Raji (cell line): ENCODE data around the gene SERPINA6.

Experiments
- POLR2A ChIP-seq: IDR thresholded peaks from 2 replicates; pipeline ENCODE4 v1.6.1; 2011; ENCODE audit warnings: low read depth, low read length, control low read depth; ENCODE audit not compliant: insufficient read depth

The SERPINA6 gene, protein sequence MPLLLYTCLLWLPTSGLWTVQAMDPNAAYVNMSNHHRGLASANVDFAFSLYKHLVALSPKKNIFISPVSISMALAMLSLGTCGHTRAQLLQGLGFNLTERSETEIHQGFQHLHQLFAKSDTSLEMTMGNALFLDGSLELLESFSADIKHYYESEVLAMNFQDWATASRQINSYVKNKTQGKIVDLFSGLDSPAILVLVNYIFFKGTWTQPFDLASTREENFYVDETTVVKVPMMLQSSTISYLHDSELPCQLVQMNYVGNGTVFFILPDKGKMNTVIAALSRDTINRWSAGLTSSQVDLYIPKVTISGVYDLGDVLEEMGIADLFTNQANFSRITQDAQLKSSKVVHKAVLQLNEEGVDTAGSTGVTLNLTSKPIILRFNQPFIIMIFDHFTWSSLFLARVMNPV

DNA sequence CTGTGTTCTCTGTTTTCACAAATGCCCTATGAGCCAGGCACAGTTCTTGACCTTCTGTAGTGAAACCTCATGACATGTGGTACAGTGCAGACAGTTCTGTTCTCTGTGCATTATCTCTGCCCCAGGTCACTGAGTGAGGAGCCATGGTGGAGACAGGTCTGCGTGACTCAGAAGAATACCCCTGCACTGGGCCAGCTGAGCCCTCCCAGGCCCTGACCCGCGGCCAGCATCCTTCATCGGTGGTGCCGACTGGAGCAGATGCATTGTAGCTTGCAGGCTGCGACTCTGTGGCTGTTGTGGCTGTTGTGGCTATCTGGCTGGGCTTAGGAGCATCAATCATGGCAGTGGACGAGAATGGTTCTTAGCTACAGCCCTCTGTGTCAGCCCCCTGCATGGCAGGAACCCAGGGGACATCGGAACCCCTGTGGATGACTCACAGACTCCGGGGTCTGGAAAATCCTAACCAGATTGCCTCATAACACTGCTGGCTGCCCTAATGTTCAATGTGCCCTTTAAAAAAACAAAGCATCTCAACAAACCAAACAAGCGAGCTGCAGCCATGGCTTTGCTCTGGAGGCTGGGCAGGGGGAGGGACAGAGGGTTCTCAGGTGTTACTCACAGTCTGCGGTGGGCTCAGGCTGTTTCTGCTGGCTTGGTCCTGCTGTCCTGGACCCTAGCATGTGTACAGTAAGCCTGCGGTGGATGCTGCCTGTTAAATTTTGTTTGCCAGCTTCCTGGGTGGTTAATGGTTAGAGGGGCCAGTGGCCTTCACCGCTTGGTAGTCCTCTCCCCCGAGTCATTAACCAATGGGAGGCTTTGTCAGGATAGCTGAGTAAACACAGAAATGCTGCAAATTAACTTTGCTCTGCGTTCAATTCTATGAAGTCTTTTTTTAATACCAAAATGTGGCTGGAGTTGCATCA lies at the start of gene SERPINA6:
SERPINA6 (minus strand) TSS at position 689 of the 923 bp plus-strand sequence. CDS start 8,688 bp downstream, outside the sequence.
- TF ChIP-seq POLR2A = no peak

DNA sequence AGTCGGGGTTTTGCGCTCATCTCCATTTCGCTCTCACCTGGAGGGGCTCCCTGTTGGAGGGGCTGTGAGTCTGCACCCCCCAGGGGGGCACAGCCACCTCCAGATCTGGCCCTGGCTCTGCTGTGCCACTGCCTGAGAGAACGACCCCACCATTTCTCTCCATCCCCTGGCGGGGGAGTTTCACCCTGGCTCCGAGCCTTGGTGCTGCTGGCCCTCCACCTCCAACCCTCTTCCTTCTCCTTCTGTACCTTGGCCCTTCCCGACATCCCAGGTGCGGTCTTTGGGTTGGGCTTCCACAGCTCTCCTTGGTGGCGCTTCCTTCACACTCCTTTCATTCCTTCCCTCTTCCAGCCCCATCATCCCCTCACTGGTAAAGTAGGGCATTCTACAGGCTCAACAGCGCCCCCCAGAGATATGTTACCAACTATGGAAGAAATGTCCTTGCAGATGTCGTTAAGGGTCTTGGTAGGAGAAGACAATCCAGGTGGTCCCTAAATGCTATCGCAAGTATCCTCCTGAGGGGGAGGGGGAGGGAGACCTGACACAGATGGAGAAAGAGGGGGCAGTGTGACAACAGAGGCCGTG lies 49.0 kb upstream of the SERPINA6 start:
- TF ChIP-seq POLR2A = no peak

DNA sequence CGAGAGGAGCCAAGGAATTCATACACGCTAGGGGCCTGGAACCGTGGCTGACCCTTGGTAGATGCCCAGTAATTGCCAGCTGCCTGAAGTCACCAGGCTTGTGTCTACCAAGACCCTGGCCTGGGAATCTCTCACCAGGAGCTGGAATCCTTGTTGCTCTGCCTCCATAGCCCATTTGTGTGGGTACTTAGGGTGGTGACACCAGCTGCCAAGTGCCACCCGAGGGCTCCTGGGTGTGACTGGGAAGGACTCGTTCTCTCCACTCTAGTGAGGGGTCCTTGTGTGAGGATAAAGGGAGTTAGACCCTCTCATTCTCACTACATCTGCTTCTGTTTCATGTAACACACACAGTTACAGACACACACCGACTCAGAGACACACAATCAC lies 47.4 kb upstream of the SERPINA6 start:
- no peak for TF ChIP-seq POLR2A

DNA sequence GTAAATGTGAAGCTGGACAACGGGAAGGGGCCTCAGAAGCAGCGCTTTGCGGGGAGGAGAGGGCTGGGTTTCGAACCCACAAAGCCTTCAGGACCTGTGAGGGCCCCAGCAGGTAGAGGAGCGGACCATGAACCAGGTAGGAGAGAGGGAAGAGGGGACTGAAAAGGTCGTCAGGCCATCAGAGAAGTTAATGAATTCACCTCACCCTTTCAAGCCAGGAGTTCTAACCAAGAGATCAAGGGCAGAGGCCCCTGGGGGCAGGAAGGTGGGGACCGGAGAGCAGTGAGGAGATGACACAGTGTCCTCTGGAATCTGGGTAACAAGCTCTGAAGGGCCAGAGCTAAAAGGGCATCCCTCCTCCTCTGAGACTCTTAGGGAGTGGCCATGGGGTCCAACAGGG lies 45.8 kb upstream of the SERPINA6 start:
- no peak for TF ChIP-seq POLR2A

DNA sequence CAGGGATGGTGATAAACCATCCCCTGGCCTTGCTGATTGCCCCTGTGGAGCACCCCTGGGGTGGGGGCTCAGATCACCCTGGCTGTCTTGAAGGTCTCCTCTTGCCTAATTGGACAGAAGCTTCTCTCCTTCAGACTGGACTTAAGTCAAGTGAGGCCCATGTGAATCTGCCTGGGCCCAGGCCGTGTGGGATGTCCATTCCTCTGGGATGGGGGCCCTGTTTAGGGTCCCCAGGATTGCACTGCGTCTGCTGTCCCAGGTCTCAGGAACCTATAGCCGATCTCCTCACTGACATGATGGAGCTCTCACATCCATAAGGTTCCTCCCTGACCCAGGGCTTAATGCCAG lies 45.1 kb upstream of the SERPINA6 start:
- TF ChIP-seq POLR2A = no peak

DNA sequence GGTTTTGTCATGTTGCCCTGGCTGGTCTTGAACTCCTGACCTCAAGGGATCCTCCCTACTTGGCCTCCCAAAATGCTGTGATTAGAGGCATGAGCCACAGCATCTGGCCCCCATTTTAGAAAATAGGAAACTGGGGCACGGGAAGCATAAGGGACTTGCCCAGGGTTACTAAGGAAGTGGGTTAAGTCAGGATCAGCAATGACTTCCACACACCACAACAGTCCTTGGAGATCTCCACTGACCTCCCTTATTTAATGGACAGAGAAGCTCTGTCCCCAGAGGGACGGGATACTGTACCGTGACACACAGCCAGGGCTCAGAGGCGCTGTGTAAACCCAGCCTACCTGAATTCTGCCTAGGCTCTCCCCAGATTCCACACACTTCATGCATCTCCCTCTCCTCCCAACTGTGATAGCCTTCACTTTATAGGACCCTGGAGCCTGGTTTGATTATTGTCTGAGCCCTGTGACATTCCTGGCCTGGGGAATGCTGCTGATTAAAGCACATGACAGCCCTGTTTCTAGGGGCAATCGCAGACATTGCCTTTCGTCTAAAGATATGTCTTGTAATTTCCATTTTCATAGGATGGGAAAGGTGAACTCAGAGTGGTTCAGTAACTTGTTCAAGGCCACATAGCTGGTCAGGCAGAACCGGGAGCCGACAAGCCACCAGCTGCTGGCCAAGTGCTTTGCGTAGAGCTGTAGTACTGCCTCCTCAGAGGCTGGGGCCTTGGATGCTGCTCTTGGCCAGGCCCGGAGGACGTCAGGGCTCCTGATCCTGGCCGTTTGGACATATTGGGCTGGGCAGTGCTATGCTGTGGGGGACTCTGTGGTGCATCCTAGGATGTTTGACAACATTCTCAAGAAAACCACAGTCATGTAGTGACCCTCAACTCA lies 44.5 kb upstream of the SERPINA6 start:
- no peak for TF ChIP-seq POLR2A

DNA sequence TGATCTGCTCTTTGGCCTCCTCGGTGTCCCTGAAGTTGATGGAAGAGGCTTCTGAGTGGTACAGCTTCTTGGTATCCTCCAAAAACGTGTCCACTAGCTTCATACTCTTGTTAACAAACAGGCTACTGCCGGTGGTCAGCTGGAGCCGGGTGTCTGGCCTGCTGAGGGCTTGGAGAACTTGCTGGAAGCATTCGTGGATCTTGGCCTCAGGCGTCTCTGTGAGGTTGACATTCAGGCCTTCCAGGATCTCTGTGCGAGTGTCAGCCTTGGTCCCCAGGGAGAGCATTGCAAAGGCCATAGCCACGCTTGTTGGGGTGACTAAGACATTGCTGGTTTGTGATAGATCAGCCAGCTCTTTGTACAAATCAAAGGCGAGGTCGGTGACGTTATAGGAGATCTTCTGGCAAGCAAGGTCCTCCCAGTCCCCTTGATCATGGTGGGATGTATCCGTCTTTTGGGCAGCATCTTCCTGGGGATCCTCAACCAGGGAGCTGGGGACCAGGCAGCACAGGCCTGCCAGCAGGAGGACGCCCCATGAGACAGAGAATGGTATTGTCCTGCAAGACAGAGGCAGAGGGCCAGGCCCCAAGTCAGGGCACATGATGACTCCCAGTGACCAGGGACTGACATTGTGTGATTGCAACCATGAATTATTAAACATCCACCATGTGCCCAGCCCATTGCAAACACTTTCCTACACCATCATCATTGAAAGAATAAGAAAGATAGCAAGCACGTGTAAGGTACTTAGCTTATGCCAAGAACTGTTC lies 43.2 kb upstream of the SERPINA6 start, which contains the start of gene SERPINA2:
SERPINA2 (minus strand) TSS at position 553 of the 770 bp plus-strand sequence.
- no peak for TF ChIP-seq POLR2A

DNA sequence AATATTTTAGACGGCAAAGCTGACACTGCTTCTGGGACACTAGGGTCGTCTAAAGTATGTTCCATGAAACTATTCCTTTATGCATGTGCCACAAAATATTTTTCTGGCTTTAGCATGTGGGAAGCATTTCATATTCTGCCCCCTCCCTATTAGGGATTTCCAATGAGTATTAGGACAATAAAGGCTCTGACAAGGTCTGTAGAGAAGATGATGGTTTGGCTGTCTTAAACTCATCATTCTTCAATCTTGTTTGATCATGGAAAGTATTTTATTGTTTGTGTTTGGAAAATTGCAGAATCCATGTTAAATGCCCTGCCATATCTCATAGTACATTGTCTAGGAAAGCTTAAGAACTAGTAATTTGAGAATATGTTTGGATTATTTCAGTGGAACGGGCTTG lies 42.5 kb upstream of the SERPINA6 start:
- TF ChIP-seq POLR2A = no peak

DNA sequence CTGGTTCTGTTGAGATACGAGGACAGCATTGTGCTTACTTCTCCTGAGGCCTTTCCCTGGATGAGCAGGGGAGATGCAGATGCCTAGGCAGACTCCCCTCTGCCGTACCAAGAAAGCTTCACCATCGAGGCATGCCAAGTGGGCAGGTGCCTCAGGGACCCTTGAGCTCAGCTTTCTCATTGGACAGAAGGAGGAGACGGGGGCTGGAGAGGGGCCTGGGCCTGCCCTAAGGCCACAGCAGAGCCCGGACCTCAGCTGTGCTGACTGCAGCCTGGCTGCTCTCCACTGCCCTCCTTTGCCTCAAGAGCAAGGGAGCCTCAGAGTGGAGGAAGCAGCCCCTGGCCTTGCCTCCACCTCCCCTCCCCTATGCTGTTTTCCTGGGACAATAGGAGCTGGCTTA lies 41.8 kb upstream of the SERPINA6 start:
- no peak for TF ChIP-seq POLR2A

DNA sequence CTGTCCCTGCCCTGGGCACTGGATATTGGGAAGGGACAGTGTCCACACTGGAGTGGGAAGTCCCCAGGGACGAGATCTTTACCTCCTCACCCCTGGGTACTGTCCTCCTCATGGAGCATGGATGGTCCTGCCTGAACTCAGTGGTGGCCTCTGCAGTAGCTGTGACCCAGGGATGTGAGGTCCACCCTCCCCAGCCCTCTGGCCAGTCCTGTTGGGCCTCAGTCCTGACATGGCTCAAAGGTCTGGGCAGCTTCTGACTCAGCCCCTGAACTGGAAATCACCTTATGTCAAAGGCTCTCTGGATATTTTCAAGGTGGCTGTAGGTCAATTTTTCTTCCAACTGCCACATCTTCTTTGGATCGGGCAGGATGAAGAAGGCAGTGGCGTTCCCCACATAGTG lies 40.9 kb upstream of the SERPINA6 start:
- no peak for TF ChIP-seq POLR2A

DNA sequence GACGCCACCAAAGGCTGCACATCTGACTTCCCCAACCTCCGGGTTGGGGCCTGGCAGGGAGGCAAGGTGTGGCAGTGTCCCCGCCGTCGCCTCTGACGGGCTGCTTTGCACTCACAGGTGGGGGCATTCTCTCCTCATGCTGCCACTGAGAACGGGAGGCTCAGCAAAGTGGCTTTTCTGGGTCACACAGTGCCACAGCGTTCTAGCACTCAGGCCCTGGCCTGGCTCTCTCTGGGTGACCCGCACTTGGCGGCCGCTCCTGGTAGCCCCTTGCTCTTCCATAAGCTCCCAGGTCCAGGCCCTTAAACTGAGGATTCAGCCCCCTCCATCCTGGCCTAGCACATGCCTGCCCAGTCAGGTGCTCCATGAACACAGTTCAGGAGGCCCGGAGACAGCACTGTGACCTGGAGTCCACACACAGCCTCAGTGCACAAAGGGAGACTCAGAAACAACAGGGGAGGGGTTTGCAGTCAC lies 40.1 kb upstream of the SERPINA6 start:
- no peak for TF ChIP-seq POLR2A

DNA sequence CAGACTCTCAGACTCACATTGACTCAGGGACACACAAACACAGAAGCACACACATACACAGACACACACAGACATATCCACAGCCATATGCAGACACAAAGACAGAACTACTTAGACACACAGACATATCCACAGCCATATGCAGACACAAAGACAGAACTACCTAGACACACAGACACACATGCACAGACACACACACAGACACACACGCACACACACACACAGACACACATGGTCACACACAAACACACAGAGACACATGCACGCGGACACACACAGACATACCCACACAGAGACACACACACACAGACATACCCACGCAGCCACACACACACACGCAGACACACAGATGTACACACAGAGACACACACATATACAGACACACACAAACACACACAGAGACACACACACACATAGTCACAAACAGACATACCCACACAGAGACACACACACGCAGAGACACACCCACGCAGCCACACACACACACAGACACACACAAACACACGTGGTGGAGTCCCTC lies 39.5 kb upstream of the SERPINA6 start:
- no peak for TF ChIP-seq POLR2A

DNA sequence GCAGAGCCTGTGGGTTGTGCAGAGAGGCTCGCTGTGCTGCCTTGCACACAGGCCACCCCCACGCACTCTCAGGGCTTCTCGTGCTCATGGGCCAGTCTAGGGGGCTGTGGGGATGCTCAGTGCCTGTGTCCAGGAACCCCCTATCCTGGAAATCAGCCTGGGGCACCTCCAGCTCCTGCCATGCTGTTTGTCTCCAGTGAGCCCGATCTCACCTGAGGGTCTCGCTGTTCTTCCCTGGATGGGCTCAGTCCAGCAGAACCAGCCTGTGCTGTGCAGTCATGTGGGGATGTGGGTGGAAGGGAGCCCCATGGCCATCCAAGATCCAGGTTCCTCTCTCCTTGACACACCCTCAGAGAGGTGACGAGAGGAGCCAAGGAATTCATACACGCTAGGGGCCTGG lies 38.5 kb upstream of the SERPINA6 start:
- TF ChIP-seq POLR2A = no peak
